GM19463 (cell line): ENCODE measurements around the gene HMGN4.
"Not testable (repeated sequence)": the region's sequence is repeated elsewhere in the genome, so short reads cannot be mapped to it uniquely, and the experiment has no call there.

Experiments used
- ATAC-seq: cut with Tn5 transposase; IDR thresholded peaks from one replicate; pipeline ENCODE4 v1.9.1; 2021; ENCODE audit warnings: mild to moderate bottlenecking, moderate library complexity; ENCODE audit not compliant: unreplicated experiment

The HMGN4 gene

GRCh38 chr6:26521600-26522391 lies 16.4 kb upstream of the HMGN4 start:
- ATAC-seq = peak; percentile 80

DNA sequence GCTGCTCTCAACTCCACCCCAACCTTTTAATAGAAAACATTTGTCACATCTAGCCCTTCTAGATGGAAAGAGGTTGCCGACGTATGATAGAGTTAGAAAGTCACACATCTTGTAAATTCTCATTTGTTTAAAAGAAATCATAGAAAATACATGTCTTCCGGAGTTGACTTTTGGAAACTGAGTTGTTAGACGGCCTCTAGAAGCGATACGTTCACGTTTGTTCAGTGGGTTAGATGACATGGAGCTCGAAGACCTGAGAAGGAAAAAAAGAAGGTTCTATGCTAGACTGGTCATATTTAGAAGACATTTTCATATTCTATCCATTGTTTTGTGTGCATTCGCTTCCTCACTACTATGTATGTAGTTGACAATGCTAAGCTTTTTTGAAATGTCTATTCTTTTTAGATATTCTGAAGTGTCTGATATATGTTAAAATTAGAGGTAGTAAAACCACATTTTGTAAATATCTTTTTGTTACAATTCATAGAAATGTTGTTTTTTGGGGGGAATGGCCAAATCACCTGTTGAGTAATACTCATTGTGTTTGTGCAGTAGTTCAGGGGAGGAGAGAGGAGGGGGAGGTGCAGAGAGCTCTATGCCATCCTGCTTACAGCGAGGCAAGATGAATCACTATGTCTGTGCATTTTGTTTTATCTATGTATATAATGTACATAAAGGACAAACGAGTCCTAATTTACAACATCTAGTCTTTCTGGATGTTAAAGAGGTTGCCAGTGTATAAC lies 15.5 kb upstream of the HMGN4 start:
- not testable (repeated sequence) for ATAC-seq

DNA sequence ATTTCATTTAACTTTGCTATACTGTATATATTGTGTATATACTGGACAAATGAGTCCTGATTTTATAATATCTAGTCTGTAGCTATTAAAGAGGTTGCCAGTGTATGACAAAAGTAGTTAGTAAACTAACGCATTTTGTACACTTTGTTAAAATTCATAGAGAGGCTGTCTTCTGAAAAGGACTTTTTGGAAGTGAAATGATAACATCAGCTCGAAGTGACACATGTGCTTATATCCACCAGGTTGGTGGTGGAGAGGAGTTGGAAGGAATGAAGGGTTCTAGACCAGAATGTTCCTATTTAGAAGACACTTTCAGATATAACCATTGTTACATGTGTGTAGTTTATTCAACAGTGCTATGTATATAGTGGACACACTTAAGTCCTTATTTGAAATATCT lies 13.9 kb upstream of the HMGN4 start:
- not testable (repeated sequence) for ATAC-seq

GRCh38 chr6:26524722-26525370 lies 13.3 kb upstream of the HMGN4 start:
- no peak for ATAC-seq

- ATAC-seq = no peak
These were observed 12.3 kb upstream of the HMGN4 start for GRCh38 chr6:26525838-26526237.

DNA sequence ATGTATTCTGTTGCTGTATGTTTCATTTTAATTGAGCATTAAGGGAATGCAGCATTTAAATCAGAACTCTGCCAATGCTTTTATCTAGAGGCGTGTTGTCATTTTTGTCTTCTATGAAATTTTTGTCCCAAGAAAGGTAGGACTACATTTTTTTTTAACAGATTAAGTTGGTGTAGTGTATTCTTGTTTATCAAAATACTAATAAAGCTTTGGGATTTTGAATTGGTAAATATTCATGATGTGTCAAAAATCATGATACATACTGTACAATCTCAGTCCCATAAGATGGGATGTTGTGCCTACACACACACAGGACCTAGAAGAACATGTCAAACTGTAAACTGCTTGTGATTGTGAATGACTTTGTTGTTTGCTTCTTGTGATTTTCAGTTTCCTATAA lies 11.2 kb upstream of the HMGN4 start:
- ATAC-seq = no peak

- ATAC-seq = no peak
These were observed 8.0 kb upstream of the HMGN4 start for GRCh38 chr6:26530203-26530602.

DNA sequence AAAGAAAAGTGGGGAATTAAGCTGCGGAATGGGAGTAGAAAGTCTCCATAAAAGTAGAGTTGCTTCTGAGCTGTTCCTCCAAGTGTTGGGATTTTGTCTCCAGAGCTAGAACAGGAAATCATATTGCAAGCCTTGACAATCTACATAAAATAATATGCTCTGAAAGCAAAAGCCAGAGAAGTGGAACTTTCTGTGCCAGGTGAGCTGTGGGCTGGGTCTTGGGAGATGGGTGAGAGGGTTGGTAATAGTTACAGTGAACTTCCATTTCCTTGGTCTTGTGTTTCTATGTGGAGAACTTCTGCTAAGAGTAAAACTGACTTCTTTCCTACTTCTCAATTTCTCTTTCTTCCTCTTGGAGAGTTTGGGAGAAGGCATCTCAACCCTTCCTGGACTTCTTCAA lies 6.3 kb upstream of the HMGN4 start:
- ATAC-seq = no peak

DNA sequence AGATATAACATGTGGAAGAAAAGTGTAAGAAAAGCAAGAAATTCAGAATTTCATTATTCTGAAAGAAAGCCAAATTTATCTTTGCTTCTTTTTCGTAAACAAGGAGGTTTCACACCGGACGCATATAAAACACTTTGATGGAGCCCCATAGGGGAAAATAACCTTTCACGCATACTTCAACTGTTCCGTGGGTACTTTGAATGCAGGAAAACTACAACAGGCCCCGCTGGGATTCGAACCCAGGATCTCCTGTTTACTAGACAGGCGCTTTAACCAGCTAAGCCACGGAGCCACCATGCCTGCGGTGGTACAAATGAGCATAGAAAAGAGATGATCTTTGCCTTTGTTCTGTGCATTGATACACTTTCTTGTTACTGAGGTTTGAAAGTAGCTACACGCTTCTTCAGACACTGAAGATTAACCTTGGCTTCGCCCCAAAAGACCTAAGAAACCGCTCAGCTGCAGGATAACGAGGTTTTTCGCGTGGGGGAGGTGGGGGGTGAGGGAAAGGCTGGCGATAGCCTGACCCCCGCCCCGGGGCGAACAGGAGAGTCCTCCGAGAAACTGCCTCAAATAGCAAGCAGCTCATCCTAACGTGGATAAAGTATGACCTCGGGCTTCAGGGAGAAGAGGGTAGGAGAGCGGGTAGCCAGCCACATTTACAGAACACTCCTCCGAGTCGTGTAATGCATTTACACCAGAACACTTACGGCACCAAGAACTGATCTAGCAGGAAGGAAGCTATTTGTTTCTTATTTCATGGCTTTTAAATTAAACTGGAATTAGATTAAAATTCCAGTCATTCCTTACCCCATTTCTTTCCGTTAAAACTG lies 5.3 kb upstream of the HMGN4 start:
- peak; percentile 27 for ATAC-seq

GRCh38 chr6:26533532-26533931 lies 4.6 kb upstream of the HMGN4 start:
- no peak for ATAC-seq

GRCh38 chr6:26534681-26535465 lies 3.3 kb upstream of the HMGN4 start:
- ATAC-seq = no peak

DNA sequence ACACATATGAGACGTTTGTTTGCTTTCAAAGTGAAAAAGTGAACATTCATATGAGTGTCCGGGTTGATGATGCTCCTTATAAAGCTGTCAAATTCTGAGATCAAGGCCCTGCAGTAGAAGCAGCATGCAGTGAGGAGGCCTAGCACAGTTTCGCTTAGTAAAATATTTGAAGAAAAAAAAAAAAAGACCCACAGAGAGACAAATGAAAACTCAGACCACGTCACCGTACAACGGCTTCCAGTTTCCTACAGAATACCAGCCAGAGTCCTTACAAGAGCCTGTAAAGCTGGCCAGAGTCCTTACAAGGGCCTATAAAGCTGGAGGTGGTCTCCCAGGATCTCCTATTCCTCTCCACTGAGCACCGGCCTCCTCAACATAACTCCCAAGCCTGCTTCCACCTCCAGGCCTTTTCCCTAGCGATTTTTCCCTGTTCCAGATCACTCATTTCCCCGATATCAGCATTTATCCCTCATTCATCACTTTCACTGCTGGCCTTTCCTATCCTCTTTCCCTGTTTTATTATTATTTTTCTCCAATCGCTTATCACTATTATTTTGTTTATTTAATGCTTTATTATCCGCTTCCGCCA lies 1.5 kb upstream of the HMGN4 start:
- no peak for ATAC-seq

GRCh38 chr6:26537160-26537845 lies 863 bp upstream of the HMGN4 start:
- peak; percentile 33 for ATAC-seq

DNA sequence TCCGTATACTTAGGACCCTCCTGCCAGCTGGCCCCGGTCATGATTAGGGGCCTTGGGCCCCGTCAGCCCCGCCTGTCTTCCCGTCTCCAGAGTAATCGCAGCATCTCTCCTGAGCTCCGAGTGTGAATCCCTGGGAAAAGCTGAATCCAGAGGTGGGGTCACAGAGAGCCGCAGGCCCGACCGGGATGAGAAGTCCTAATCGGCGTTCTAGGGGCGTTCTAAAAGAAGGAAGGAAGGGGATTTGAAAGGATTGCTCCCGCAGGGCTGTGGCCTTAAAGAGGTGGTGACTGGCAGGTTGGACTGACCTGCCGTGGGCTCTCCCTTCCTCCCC lies 371 bp downstream of the HMGN4 start:
- ATAC-seq = no peak

DNA sequence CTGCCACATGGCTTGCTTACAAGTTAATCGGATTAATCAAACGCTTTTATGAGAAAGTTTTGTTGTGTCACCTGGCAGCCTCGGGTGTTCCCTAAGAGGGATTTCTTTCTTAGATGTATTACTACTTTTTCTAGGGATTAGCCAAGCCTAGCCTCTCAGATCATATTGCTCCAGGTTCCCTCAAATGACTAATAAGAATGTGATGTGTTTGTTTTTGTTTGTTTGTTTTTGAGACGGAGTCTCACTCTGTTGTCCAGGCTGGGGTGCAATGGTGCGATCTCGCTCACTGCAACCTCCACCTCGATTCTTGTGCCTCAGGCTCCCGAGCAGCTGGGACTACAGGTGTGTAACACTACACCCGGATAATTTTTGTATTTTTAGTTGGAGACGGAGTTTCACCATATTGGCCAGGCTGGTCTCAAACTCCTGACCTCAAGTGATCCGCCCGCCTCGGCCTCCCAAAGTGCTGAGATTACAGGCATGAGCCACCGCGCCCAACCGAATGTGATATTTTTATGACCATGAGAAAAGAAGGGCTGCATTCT lies 977 bp downstream of the HMGN4 start:
- ATAC-seq = no peak

- no peak for ATAC-seq
These were observed 3.4 kb downstream of the HMGN4 start for GRCh38 chr6:26541579-26541978.

- ATAC-seq = no peak
These were observed 5.8 kb downstream of the HMGN4 start for GRCh38 chr6:26543953-26544352.

DNA sequence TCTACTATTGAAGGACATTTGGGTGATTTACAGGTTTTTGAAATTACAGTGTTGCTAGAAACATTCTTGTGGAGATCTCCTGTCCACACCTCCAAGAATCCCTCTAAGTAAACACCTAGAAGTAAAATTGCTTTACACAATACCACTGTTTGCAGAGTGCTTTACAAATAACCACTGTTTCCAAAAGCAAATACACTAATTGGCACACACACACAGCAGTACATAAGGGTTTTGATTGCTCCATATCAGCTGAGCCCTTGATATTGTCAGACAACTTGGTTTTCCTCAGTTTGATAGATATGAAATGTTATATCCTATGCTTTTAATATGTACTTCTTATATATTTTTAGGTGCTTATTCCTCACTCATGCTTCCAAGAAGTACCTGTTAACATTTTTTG lies 6.3 kb downstream of the HMGN4 start:
- no peak for ATAC-seq

- ATAC-seq = no peak
These were observed 7.5 kb downstream of the HMGN4 start for GRCh38 chr6:26545627-26546026.
